Fibroblast of lung (primary cell): ENCODE data around the gene MAPK6.

Experiments
- CTCF ChIP-seq, 2 donors: IDR thresholded peaks in 1 of 2; conservative IDR thresholded peaks in 1 of 2; 1 replicate in 1 of 2; 2 replicates in 1 of 2; pipeline ENCODE4 v1.5.1; 2011 to 2012; ENCODE audit warnings: low read length in 2 of 2, control low read depth in 1 of 2, inconsistent platforms in 1 of 2, low read depth in 1 of 2, mild to moderate bottlenecking in 1 of 2
- EZH2 ChIP-seq: IDR thresholded peaks from 2 replicates; pipeline ENCODE4 v1.5.1; 2012; ENCODE audit warnings: low read length, control low read depth, mild to moderate bottlenecking; ENCODE audit errors: missing control alignments

DNA sequence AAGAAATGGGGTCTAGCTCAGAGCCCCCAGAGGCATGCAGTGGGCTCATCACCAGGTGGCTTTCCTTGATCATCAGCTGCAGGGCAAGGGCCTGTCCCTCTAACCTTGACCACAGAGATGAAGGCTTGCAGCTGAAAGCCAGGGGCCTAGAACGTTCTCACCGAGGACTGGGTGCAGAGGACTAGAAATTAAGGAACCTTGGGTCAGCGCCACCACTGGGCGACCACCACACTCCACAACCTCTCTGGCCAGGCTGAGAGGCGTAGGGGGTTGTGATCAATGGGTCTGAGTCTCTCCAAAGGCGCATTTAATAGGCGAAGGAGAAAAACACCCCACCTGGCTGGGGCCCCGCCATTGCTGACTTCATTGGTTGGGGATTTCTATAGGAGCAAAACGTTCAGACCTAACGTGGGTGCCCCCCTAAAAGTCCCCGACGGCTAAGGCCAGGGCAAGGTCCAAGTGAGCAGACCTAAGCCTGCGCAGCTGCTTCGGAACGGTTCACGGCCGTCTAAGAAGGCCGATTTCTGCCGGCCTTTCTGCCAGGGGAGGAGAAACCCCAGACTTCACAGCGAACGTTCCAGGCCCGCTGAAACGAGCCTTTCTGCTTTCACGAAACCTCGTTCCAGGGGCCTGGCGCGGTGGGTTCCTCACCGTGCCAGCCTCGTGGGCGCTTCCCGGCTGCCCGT lies 92.6 kb downstream of the MAPK6 start:
- TF ChIP-seq CTCF (conservative IDR thresholded peaks at IDR 0.05 in 1 of 2, IDR thresholded peaks at IDR 0.05 in 1 of 2; ENCODE audit: low read depth in 1 of 2, low read length in 2 of 2) = no peak
- TF ChIP-seq EZH2 = no peak
